HepG2 (cell line): Measurements from ENCODE around the gene NUAK2. TPM values are rescaled to one million over a fixed set of nuclear protein-coding genes. Genes with fewer than 3 reads are reported as not detected.

Source experiments
- AGO1 ChIP-seq: fragments of 200-400 bp; formaldehyde crosslinking; IDR thresholded peaks from 2 replicates; pipeline ENCODE4 v1.6.1; 2017; ENCODE audit warnings: mild to moderate bottlenecking, low read depth, low read length, moderate library complexity; ENCODE audit not compliant: poor library complexity, severe bottlenecking
- ARHGAP35 ChIP-seq: sonication (generic); formaldehyde crosslinking; IDR thresholded peaks from 2 replicates; pipeline ENCODE4 v1.9.0; 2022; ENCODE audit warnings: mild to moderate bottlenecking, inconsistent platforms, moderate library complexity, missing genetic modification reagents, borderline replicate concordance
- BCL3 ChIP-seq: sonication (generic); formaldehyde crosslinking; IDR thresholded peaks from 2 replicates; pipeline ENCODE4 v1.5.1; 2020; ENCODE audit warnings: mild to moderate bottlenecking, missing genetic modification reagents, moderate library complexity
- CHD2 ChIP-seq: IDR thresholded peaks from 2 replicates; pipeline ENCODE4 v1.6.1; 2011; ENCODE audit warnings: low read depth, low read length, improper control_type of control experiment
- HIC2 ChIP-seq: sonication (generic); formaldehyde crosslinking; IDR thresholded peaks from 2 replicates; pipeline ENCODE4 v1.9.0; 2022; ENCODE audit warnings: low read depth, missing genetic modification reagents
- KLF6 ChIP-seq: IDR thresholded peaks from 2 replicates; pipeline ENCODE4 v1.8.0; 2016; ENCODE audit warnings: missing biosample characterization, missing genetic modification reagents
- LBX2 ChIP-seq: sonication (generic); formaldehyde crosslinking; IDR thresholded peaks from 2 replicates; pipeline ENCODE4 v1.5.0; 2020; ENCODE audit warnings: missing genetic modification reagents, mild to moderate bottlenecking, borderline replicate concordance
- NR2F1 ChIP-seq, 2 experiments: fragments of 450-650 bp in 1 of 2; formaldehyde crosslinking in 1 of 2; IDR thresholded peaks; 2 replicates each; pipeline versions ENCODE4 v1.5.0 to v1.6.1; 2016 to 2020; ENCODE audit warnings: mild to moderate bottlenecking in 1 of 2, missing compliant biosample characterization in 1 of 2, missing genetic modification reagents in 1 of 2, moderate library complexity in 1 of 2
- PITX1 ChIP-seq: sonication (generic); formaldehyde crosslinking; IDR thresholded peaks from 2 replicates; pipeline ENCODE4 v1.5.1; 2020; ENCODE audit warnings: mild to moderate bottlenecking, missing genetic modification reagents
- RXRA ChIP-seq: sonication (generic); formaldehyde crosslinking; IDR thresholded peaks from 2 replicates; pipeline ENCODE4 v1.5.1; 2020; ENCODE audit warnings: missing genetic modification reagents
- SMARCC2 ChIP-seq: fragments of 450-650 bp; IDR thresholded peaks from 2 replicates; pipeline ENCODE4 v1.6.1; 2017; ENCODE audit warnings: antibody characterized with exemption, mild to moderate bottlenecking
- SOX6 ChIP-seq, 2 experiments: fragments of 450-650 bp in 1 of 2; sonication (generic) in 1 of 2; formaldehyde crosslinking in 1 of 2; IDR thresholded peaks; 2 replicates each; pipeline versions ENCODE4 v1.4.0 to v1.6.1; 2017 to 2020; ENCODE audit warnings: antibody characterized with exemption in 1 of 2, mild to moderate bottlenecking in 1 of 2, missing genetic modification reagents in 1 of 2
- UBTF ChIP-seq: sonication (generic); formaldehyde crosslinking; IDR thresholded peaks from 2 replicates; pipeline ENCODE4 v1.4.0; 2020; ENCODE audit warnings: mild to moderate bottlenecking, missing genetic modification reagents
- ZNF235 ChIP-seq: sonication (generic); formaldehyde crosslinking; IDR thresholded peaks from 2 replicates; pipeline ENCODE4 v1.8.1; 2023; ENCODE audit warnings: mild to moderate bottlenecking, missing genetic modification reagents, borderline replicate concordance
- ZNF264 ChIP-seq: sonication (generic); formaldehyde crosslinking; IDR thresholded peaks from 2 replicates; pipeline ENCODE4 v1.4.0; 2020; ENCODE audit warnings: missing genetic modification reagents
- ZNF569 ChIP-seq: sonication (generic); formaldehyde crosslinking; IDR thresholded peaks from 2 replicates; pipeline ENCODE4 v1.5.0; 2020; ENCODE audit warnings: mild to moderate bottlenecking, missing genetic modification reagents, moderate library complexity, borderline replicate concordance
- ZNF614 ChIP-seq: IDR thresholded peaks from 2 replicates; pipeline ENCODE4 v1.6.1; 2018; ENCODE audit warnings: missing biosample characterization, missing genetic modification reagents, inconsistent platforms, borderline replicate concordance
- ZNF691 ChIP-seq: sonication (generic); formaldehyde crosslinking; IDR thresholded peaks from 2 replicates; pipeline ENCODE4 v1.4.0; 2020; ENCODE audit warnings: missing genetic modification reagents, low read depth, mild to moderate bottlenecking, borderline replicate concordance
- ZNF749 ChIP-seq: sonication (generic); formaldehyde crosslinking; IDR thresholded peaks from 2 replicates; pipeline ENCODE4 v1.8.0; 2022; ENCODE audit warnings: mild to moderate bottlenecking, missing genetic modification reagents, moderate library complexity, borderline replicate concordance
- polyA plus RNA-seq, 8 experiments: library from polyadenylated mRNA; depleted of rRNA in 3 of 8; stranded (reverse) in 7 of 8; unstranded in 1 of 8; fragments of >200 nt; fragmentation: Illumina TruSeq in 4 of 8; extraction: Trizol in 4 of 8; gene quantifications; 2 replicates each; pipeline versions ENCODE4 v1.2.1 to v1.2.3, GENCODE V29; 2011 to 2016; ENCODE audit warnings: low read depth in 4 of 8, missing spikeins in 1 of 8, mixed read lengths in 1 of 8; ENCODE audit not compliant: insufficient read depth in 1 of 8
- total RNA-seq, 5 experiments: library from RNA; depleted of rRNA; stranded (reverse); fragments of >200 nt; fragmentation: Illumina TruSeq; extraction: Trizol; gene quantifications; 2 replicates each; pipeline ENCODE4 v1.2.3, GENCODE V29; 2016; ENCODE audit warnings: low read depth in 1 of 5

Gene NUAK2
- total and polyA plus RNA-seq, 2 of the 13 experiments (the other 11 are each of a cell fraction or from before 2014, with no cell fraction given) = 0.75 to 1.1 TPM

GRCh38 chr1:205344066-205344928 lies 22.8 kb upstream of the NUAK2 start (continued):
- TF ChIP-seq BCL3 (CRISPR knock-in tag) (no peak), AGO1 (no peak), ZNF235 (CRISPR knock-in tag) (no peak), CHD2 (no peak), SMARCC2 (no peak), RXRA (peak; percentile 52; the same call in 1 of the 2 replicates), UBTF (CRISPR knock-in tag) (0 out of 2 replicates have a peak, but pooled peaks have one; percentile 20), KLF6 (CRISPR knock-in tag) (no peak), ARHGAP35 (CRISPR knock-in tag) (no peak), ZNF691 (CRISPR knock-in tag) (no peak), ZNF264 (CRISPR knock-in tag) (no peak), NR2F1 (CRISPR knock-in tag; IDR thresholded peaks at IDR 0.05) (no peak), HIC2 (CRISPR knock-in tag) (peak; percentile 53; the same call in 1 of the 2 replicates), ZNF614 (CRISPR knock-in tag) (no peak), ZNF569 (CRISPR knock-in tag) (no peak), LBX2 (CRISPR knock-in tag) (no peak), PITX1 (CRISPR knock-in tag) (0 out of 2 replicates have a peak, but pooled peaks have one; percentile 37), ZNF749 (no peak), SOX6 (IDR thresholded peaks at IDR 0.05) (no peak), SOX6 (CRISPR knock-in tag; IDR thresholded peaks at IDR 0.05) (peak; percentile 75)
